Measurements from ENCODE around the gene NRXN3. TPM values are rescaled to one million over a fixed set of nuclear protein-coding genes. Genes with fewer than 3 reads are reported as not detected.

Gene NRXN3
- total RNA-seq, 1 donor from 2014 or later = under 0.01 TPM

DNA sequence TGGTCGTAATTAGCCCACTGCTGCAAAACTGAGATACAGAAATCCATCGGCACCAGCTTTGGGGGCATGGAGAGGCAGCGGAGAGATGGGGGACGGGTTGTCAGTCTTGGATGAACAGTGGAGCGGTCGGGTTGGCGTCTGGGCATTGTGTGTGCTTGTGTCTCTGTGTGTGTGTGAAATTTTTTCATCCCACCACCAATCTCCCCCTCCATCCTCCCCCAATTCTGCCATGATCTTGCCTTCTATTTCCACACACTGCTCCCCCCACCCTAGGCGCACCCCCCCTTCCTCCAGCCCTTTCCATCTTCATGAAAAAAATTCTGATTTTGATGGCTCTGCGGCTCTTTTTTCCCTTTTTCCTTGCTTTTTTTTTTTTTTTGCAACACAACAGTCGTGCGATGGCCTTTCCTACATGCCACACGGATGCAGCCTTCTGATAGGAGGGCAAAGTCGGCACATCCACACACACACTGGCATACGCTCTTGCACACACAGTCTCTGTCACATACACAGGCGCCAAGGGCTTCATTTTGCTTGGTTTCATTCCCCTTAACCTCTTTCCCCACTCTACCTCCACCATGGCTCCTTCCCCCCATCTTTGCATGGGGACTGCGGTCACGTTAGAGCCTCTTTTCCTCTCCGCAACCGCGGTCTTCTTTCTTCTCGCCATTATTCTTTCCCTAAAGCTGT is 3.3 kb downstream of the NRXN3 start:
- no peak for DNase-seq (ENCODE audit: low read depth in 2 of 2)

DNA sequence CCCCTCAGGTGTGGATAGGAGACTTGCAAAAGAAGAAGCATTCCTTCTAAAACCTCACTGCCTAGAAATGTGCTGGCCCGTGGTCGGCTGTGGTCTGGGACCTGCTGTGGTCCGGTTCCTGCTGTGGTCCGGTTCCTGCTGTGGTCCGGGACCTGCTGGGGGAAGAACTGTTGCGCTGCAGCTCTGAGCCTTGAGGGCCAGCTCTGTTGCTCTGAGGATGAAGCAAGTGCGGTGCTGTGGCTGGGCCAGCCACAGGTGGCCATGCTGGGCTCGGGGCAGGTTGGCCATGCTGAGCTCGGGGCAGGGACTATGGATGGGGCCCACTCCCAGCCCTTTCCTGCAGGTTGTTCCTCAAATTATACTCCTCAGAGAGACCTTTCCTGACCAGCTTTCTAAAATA is 5.2 kb downstream of the NRXN3 start:
- DNase-seq (ENCODE audit: low read depth in 2 of 2) = no peak

DNA sequence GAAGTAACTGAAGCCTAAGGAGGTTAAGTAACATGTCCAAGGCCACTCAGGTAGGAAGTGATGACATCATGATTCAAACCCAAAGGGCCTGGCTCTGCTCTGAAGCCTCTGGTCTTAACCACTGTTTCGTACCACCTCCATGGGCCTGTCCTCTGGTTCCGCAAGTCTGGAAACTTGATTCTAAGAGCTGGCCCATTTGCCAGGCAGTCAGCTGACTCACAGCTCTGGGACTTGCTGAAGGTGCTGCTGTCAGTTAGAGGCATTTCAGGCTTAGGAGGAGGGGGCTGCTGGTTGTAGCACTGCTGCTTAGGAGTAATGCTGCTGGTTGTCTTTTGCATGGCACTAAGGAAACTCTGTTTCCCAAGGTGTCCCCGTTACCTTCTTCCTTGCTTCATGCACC is 7.9 kb downstream of the NRXN3 start:
- no peak for DNase-seq (ENCODE audit: low read depth in 2 of 2)

DNA sequence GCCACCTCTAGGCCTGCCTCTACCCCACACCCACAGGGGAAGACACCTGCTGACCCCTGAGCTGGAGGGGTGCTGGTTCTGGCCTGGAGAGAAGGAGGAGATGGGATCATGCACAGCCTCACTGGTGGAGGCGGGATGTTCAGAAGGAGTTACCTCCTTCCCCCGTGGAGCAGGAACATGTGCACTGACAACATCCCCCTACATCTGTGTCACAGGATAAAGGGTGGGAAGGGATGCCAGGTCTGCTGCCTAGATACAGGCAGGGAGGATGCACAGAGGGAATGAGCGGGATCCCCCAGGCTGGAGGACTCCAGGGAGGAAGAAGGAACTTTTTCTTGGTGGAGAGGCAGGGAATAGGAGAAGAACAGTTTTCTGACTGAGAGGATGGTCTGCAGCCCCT is 8.8 kb downstream of the NRXN3 start:
- no peak for DNase-seq (ENCODE audit: low read depth in 2 of 2)

DNA sequence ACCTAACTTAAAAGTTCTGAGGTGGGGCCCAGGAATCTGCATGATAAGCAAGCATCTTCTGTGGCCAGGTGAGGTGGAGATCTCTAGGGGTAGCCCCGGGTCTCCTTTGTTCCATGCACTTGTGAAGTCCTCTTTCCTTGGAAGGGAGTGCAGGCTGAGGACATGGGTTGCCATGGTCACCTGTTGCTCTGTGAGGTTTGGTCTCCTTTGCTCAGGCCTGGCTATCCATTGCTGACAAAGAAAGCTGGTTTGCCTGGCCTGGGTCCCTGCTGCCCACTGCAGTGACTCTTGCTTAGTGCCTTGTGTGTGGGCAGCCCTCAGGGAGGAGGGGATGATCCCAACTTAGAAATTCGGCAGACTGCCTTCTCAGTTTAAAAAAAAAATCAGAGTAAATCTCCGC is 11.1 kb downstream of the NRXN3 start:
- no peak for DNase-seq (ENCODE audit: low read depth in 2 of 2)

DNA sequence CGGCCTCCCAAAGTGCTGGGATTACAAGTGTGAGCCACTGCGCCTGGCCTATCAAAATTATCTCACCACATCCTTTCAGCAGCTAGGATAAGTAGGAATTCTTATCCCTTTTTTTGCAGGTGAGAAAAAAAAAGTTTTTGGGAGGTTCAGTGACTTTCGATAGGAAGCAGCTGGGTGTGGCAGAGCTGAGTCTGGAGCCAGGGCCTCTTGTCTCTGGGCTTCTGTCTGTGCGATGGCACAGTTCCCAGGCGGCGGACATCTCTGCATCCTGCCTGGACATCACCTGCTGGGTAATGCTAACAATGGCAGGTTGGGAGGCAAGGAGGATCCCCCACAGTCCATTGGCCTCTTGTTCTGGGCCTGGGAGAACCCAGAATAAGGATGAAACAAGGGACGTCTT is 12.5 kb downstream of the NRXN3 start:
- DNase-seq (ENCODE audit: low read depth in 2 of 2) = no peak

DNA sequence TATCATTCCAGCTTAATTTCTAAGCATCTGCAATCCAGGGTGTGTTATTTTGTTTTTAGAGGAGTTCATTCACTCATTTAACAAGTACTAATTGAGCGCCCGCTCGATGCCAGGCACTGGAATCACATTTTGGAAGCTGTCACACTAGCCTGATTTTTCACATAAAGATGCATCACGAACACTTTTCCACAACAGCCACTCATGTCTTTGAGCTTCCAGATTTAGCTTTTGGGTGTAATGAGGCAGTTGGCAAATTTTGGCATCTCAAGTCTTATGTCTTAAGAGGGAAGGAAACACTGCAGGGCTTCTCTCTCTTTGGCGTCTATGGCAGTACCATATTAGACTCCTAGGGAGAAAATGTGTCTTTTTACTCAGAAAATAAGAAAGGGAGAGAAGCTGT is 14.0 kb downstream of the NRXN3 start:
- DNase-seq (ENCODE audit: low read depth in 2 of 2) = no peak

DNA sequence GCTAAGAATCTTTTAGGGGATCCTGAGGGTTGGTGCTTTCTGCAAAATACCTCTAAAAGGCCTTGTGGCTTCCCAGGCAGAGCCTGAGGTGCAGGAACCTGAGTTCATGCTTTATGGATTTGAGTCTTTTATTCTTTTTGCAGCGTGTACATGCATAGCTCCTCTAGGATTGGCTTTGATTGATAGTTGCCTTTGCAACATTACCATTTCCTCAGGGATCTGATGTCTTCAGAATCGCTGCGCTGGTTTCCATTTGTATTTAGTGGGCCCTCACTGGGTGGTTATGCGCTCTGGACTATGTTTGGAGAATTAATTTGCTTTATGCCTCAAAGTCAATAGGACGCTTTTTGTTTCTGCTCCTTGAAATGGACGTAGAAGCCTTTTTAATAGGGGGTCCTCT is 16.1 kb downstream of the NRXN3 start:
- no peak for DNase-seq (ENCODE audit: low read depth in 2 of 2)

DNA sequence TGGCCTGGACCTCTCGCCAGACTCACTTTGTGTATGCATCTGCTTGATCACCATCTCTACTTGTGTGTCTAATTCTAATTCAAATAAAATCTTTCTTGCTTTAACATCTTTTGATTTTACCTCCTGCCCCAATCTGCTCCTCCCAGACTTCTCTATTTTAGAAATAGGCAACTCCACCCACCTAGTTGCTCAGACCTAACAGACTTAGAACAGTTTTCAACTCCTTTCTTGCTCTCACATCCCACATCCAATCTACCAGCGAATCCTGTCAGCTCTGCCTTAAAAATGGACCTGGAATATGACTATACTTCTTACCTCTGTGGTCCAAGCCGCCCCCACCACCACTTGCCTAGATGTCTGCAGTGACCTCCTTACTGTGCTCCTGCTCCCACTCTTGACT is 18.7 kb downstream of the NRXN3 start:
- DNase-seq (ENCODE audit: low read depth in 2 of 2) = no peak

DNA sequence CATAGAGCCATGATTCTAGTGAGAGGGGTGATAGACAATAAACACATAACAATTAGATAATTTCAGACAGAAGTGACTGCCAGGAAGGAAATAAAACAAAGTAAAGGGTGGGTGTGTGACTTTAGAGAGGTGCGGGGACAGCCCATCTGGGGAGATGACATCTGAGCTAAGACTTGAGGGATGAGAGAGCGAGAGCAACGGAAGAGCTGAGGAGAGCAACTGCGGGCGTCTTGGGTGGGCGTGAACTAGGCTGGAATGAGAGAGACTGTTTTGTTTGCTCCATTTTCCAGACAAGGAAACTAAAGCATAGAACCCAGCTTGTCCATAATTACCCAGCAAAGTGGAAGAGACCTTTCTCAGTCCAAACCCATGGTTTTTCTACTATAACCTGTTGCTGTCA is 25.3 kb downstream of the NRXN3 start:
- no peak for DNase-seq (ENCODE audit: low read depth in 2 of 2)

DNA sequence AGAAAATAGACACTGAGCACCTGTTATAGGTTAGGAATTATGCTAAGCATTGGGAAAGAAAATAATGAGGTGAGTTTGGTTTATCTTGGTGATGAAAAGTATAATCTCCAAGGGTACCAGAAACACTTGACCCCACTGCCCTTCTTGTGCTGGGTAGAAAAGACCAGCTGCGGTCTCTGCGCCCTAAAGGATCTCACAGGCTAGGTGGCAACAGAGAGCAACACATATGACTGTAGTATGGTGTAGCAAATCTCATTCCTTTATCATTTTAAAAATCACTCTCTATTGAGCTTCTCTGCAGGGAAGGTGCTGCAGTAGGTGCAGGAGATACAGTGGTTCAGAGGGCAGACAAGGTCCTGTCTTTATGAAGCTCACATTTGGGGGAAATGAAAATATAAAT is 26.1 kb downstream of the NRXN3 start:
- DNase-seq (ENCODE audit: low read depth in 2 of 2) = no peak

DNA sequence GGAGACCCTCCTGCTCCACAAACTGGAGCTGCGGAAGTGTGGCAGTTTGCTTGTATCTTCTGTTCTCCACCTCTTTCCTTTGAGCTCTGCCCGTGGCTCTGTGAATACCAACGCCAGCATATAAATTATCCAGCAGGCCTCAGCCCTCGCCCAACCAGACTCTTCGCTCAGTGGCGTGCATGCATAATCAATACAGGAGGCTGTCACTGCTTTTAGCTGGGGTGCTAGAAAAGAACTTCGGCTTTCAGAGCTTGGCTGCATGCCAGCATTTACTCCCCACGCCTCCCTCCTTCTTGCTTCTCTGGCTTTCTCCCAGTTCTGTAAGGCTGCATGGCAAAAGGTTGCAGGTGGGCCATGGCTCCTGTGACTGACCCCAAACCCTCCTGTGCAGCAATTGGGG is 26.9 kb downstream of the NRXN3 start:
- no peak for DNase-seq (ENCODE audit: low read depth in 2 of 2)

DNA sequence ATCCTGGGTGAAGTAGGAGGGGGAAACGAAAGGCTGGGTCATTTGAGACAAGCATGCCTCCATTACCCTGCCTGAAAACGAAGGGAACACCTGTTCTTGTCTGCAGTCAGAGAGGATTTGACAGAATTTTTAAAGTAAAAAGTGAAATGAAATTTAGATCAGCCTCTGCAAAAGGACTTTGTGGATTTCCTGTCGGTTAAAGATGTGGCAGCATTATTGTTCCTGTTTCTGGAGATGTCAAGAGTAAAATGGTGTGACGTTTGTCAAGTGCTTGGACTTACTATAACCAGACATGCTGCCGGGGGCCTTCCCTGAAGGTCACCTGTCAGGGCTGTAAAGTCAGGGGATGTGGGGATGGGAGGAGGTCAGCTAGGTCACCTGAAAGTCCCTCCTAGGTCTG is 32.0 kb downstream of the NRXN3 start:
- no peak for DNase-seq (ENCODE audit: low read depth in 2 of 2)

DNA sequence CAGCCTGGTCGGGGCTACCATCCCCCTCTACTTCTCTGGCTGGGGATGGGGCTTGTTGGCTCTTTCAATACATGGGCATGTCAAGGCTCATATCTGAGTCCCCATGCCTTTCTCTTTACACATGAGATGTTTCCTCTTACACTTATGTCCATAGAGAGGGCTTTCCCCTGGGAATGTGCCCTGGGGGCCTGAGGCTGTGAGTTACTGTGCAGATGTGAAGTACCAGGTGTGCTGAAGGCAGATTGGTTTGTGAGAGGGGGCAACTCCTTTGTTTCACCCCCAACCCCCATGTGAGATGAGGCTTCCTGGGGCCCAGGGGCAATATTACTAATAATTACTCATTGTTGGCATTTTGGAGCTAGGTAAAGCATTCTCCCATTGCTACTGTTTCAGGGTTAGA is 32.8 kb downstream of the NRXN3 start:
- DNase-seq (ENCODE audit: low read depth in 2 of 2) = no peak

DNA sequence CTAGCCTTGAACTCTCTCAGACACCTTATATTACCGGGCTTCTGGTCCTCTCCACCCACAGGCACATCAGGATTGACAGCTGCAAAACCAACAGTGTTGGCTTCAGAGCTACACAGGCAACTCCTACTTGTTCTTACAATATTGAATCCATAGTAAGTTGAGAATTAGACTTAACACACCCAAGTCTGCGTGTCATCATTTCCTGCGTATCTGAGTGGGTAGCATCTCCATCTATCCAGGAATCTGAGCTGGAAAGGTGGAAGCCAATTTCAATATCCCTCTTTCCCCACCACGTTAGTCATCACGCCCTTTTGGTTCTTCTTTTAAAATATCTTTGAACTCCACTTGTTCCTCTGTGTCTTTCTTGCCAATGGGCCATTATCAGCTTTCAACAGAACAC is 37.2 kb downstream of the NRXN3 start:
- DNase-seq (ENCODE audit: low read depth in 2 of 2) = no peak

DNA sequence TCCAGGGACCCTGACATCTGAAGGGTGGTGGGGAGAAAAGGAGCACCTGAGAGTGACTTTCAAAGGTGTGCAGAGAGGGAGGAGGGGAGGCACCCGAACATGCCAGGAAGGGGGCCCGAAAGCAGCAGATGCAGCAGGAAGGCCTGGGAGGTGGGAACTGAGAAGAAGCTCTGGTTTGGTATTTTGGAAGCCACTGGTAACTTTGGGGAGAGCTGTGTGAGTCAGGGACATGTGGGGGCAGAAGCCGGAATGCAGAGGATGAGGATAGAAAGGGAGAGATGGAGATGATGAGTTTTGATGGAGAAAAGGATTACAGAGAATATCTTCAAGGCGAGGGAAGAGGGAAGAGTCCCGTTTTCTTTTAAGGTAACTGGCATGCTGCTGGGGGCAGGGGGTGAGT is 50.1 kb downstream of the NRXN3 start:
- DNase-seq (ENCODE audit: low read depth in 2 of 2) = no peak

DNA sequence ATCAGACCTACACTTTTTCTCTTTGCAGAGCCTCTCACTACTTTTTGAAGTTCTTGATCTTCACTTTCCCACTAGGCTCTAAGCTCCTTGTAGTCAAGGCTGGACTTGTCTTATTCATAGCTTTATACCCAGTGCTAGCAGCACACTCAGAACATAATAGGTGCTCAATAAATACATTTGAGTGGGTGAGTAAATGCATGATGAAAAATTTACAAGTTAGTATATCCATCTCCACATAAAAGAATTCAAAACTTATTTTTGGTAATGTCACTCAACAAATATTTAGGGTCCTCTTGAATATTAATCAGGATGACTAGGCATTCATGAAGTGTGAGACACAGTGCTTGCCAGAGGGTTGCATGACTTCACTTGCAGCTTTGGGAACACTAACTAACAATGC is 52.6 kb downstream of the NRXN3 start:
- no peak for DNase-seq (ENCODE audit: low read depth in 2 of 2)

DNA sequence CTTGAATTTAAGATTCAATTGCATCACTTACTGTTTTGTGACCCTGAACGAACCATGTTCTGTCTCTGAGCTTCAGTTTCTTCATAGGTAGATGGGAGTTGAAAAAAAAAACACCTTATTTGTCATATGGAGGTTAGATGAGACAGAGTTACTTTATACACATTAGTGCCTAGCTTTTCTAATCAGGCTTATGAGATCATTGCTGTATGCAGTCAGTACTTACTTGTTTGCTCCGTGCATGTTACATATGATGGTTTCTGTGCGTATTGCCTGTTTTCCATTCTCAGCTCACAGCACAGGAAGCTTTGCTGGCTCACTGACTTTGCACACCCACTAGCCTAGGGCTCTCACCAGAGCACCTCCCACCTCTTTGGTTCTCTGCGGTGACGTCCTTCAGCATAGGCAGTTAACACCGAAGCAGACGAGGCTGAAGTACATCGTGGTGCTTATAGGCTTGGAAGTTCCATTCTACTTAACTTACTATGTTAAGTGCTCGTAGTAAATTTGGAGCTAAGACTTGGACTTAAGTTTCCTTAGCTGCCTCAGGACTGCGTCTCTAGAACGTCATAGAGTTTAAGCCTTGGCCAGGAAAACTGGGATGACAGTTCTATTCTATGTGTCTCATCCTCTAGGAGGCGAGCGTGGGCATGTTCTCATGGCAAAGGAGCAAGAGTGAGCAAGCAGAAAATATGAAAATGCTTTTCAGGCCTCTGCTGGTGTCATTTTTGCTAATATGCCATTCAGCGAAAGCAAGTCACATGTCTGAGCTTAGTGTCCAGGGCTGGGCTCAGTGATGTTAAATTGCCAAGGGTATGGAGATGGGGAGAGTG is 57.3 kb downstream of the NRXN3 start:
- DNase-seq (ENCODE audit: low read depth in 2 of 2) = no peak

DNA sequence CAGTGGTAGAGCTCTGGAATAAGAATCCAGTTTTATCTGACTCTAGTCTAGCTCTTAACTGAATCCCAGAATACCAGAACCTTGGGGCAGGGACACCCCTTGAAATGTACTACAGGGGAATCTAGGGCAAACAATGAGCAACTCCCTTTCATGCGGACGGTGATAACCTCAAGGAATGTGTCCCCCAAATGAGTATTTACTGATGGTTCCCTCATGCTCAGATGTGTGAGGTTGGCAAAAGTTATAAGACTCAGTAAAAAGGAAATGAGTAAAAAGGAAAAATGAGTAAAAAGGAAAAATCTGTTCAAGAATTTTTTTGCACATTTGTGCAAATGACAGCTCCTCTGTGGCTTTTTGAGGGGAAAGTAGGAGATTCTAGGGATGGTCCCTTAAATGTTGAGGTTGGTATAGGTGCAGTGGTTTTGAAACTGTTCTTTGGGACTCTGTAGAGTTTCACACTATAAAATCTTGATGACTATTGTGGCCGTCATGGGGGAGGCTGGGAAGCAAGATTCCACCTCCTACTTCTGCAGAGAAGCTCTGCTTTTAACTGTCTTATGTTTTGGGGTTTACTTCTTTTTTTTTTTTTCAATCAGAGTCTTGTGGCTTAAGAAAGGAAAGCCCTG is 58.6 kb downstream of the NRXN3 start:
- no peak for DNase-seq (ENCODE audit: low read depth in 2 of 2)

DNA sequence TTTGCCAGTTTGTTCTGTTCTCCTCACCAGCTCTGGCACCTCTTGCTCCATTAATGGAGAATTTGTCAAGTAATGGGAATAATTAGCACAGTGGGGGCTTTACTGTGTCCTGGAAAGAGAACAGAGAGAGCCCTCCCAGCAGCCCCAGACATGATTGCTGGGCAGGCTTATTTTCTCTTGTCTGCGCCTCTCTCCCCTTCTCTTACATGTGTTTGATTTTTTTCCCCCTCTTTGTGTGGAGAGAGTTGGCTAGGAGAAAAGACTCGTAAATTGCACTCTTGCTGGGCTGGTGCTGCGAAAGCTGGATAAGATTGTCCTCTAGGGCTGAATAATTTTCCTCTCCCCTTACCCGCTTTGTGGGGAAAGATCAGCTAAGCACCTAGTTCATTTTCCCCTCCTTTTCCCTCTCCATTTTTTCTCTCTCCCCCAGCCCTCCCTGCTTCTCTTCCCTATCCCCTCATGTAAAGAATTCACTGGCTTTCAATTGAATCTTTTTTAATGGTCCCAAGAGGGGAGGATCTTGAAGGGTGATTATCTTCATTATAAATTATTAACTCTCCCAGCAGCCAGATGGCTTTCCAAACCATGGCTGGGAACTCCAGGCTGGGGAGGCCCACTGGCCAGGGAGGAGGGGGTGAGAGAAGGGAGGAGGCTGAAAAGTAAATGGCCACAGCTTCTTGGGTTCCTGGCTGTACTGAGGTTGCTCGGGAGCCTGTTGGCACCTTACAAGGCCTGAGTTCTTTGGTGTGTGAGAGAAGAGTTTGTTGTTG is 62.2 kb downstream of the NRXN3 start:
- DNase-seq (ENCODE audit: low read depth in 2 of 2) = no peak

DNA sequence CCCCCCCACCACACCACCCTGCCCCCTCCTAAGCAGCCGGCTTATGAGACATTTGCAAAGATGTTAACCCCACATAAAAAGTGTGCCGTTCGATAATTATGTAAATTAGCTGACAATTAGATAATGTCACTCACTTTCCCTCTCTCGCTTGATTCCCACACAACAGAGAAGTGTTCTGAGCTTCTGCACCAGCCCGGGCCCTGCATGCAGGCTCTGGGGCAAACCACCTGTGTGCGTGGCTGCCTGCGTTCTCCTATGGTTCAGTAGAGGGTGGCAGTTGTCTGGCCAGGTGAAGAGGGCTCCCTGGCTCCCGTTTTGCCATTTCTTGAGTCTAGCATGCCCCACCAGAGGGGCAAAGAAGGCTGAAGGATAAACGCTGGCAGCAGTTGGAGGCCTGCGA is 68.0 kb downstream of the NRXN3 start:
- no peak for DNase-seq (ENCODE audit: low read depth in 2 of 2)

DNA sequence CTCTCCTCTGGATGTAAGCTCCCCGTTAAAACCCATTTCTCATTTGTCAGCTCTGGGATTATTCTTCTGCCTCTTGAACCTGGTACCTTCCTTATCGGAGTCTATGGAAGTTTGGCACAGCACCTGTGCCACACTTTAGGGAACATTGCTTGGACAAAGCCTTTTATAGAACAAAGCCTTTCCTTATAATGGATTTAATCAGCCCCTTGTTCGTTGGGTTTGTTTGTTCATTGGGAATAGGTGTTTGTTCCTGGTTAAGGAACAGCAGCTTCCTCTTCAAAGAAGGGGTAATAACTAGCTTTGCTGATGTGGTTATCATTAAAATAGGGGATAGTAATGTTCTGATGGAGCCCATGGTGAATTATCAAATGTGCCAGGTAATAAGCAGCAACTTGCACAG is 70.4 kb downstream of the NRXN3 start:
- DNase-seq (ENCODE audit: low read depth in 2 of 2) = no peak

All from dermis microvascular lymphatic vessel endothelial cell (primary cell).